Gastroesophageal sphincter (tissue), 4 donors: ENCODE data around the gene ERMN. TPM values are rescaled to one million over a fixed set of nuclear protein-coding genes. Genes with fewer than 3 reads are reported as not detected.

Experiments used
- ATAC-seq: fragments of 150-250 bp; one replicate; pipeline ENCODE4 v1.9.1; 2016; ENCODE audit warnings: mild to moderate bottlenecking, moderate library complexity
- H3K27ac ChIP-seq, 4 donors: fragments of 200-600 bp; sonication (generic) in 3 of 4; 1 replicate in 3 of 4; 2 replicates in 1 of 4; pipeline ENCODE4 v1.5.1; 2016 to 2019
- H3K27me3 ChIP-seq: fragments of 200-600 bp; sonication (generic); one replicate; pipeline ENCODE4 v1.5.1; 2019
- H3K36me3 ChIP-seq, 2 donors: fragments of 200-600 bp; sonication (generic); one replicate each; pipeline ENCODE4 v1.5.1; 2019; ENCODE audit warnings: control low read depth in 1 of 2
- H3K4me1 ChIP-seq, 3 donors: fragments of 200-600 bp; sonication (generic); 1 replicate in 2 of 3; 2 replicates in 1 of 3; pipeline ENCODE4 v1.5.1; 2016 to 2019; ENCODE audit warnings: control low read depth in 2 of 3
- H3K4me3 ChIP-seq, 2 donors: fragments of 200-600 bp; sonication (generic); one replicate each; pipeline ENCODE4 v1.5.1; 2019; ENCODE audit warnings: mild to moderate bottlenecking in 1 of 2, moderate library complexity in 1 of 2
- H3K9me3 ChIP-seq, 3 donors: fragments of 200-600 bp; sonication (generic); one replicate each; pipeline ENCODE4 v1.5.1; 2017 to 2019; ENCODE audit warnings: control low read depth in 2 of 3
- EP300 ChIP-seq: sonication (generic); formaldehyde crosslinking; IDR thresholded peaks from one replicate; pipeline ENCODE4 v1.6.1; 2017; ENCODE audit warnings: antibody characterized with exemption, mild to moderate bottlenecking
- POLR2A ChIP-seq, 2 donors: fragments of 450-650 bp; IDR thresholded peaks; one replicate each; pipeline ENCODE4 v1.6.1; 2017; ENCODE audit warnings: antibody characterized with exemption in 2 of 2, mild to moderate bottlenecking in 2 of 2, moderate library complexity in 1 of 2
- POLR2AphosphoS5 ChIP-seq: sonication (generic); formaldehyde crosslinking; IDR thresholded peaks from one replicate; pipeline ENCODE4 v1.6.1; 2017; ENCODE audit warnings: antibody characterized with exemption
- WGBS, 2 donors: methylation state at CpG; one replicate each; pipeline ENCODE4 v1.1.5; 2018; ENCODE audit warnings: low coverage in 1 of 2; 5-methylcytosine and 5-hydroxymethylcytosine counted together
- total RNA-seq, 4 donors: library from RNA; depleted of rRNA; stranded (reverse); fragments of >200 nt; gene quantifications; one replicate each; pipeline ENCODE4 v1.1.0, GENCODE V29; 2016
- TF ChIP-seq, protein P1 (sequence below), 4 experiments: fragments of 200-600 bp in 2 of 4; fragments of 450-650 bp in 2 of 4; sonication (generic) in 1 of 4; IDR thresholded peaks; one replicate each; pipeline ENCODE4 v1.5.1; 2017 to 2019; ENCODE audit warnings: antibody characterized with exemption in 4 of 4, mild to moderate bottlenecking in 2 of 4, moderate library complexity in 2 of 4

The ERMN gene
- total RNA-seq, 4 donors from 2014 or later, result 0.13 TPM; not detected in 3

DNA sequence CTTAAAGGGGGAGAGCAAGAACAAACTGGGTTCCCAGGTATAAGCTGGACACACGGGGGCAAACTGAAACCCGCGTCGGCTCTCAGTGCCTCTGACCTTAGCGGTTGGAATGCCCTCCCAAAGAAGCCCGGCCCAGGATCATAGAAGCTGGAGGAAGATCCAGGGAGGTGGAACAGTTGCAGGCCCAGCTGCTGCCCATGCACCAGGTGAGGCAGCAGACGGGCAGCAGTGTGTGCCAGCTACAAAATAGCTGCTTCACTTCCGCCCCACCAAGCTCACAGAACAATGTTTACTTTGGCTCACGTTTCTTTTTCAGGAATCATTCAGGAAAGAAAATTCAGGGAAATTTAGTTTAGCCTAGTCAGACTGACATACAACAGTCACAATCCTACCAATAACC is 3.9 kb upstream of the ERMN start:
- Histone ChIP-seq H3K4me3 (no peak overlapping the region), H3K4me1 (no peaks in the 10 kb centered on the region), H3K27ac (no peak overlapping the region), H3K36me3 (no peaks in the 10 kb centered on the region), H3K27me3 (no peaks in the 10 kb centered on the region), H3K9me3 (no peaks in the 10 kb centered on the region)
- no peak for ATAC-seq
- 90 to 92% methylated on average over 8 to 9 of the region's 9 CpGs for WGBS, 2 donors
- TF ChIP-seq, protein P1, sequence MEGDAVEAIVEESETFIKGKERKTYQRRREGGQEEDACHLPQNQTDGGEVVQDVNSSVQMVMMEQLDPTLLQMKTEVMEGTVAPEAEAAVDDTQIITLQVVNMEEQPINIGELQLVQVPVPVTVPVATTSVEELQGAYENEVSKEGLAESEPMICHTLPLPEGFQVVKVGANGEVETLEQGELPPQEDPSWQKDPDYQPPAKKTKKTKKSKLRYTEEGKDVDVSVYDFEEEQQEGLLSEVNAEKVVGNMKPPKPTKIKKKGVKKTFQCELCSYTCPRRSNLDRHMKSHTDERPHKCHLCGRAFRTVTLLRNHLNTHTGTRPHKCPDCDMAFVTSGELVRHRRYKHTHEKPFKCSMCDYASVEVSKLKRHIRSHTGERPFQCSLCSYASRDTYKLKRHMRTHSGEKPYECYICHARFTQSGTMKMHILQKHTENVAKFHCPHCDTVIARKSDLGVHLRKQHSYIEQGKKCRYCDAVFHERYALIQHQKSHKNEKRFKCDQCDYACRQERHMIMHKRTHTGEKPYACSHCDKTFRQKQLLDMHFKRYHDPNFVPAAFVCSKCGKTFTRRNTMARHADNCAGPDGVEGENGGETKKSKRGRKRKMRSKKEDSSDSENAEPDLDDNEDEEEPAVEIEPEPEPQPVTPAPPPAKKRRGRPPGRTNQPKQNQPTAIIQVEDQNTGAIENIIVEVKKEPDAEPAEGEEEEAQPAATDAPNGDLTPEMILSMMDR (IDR thresholded peaks at IDR 0.05), result no peak

DNA sequence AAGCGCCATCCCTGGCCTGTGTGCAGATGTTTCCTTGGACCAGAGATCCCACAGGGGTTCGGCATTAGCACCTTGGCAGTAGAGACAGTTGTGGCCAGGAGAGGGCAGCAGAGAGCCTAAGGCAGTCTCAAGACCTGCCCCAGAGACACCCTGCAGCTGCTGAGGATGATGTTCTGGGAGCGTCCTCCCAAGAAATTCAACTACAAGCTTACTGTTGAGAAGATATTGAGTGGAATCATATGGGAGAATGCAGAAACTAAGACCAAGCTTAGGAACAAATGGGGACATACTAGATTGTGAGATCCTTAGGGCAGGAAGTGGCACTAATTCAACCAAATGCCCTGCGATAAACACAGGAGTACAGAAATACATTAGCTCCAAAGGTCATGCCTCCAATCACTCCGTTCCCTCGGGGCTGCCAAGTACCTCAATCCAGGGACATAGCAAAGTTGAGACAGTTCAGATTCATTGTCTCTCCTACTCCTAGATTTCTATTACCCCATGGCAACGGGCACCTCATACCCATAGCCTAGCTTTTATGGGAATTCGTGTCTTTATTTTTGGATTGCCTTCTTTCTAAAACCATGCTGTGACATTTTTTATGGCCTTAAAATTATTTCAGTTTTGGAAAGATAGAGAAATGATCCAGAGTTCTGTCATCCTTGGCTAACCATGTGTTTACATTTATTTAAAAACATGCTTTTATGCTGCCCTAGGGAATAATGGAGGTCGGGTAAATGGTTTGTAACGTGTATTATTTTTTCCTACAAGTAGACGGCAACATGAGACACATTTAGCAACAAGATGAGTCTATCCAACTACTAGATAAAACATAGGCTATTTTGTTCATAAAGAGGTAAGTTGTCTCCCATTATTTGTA is 2.2 kb upstream of the ERMN start:
- no peaks in the 10 kb centered on the region for H3K9me3 ChIP-seq
- H3K36me3 ChIP-seq, result no peaks in the 10 kb centered on the region
- no peak overlapping the region for H3K4me3 ChIP-seq
- H3K27me3 ChIP-seq, result no peaks in the 10 kb centered on the region
- H3K4me1 ChIP-seq, result no peaks in the 10 kb centered on the region
- no peak overlapping the region for H3K27ac ChIP-seq
- ATAC-seq, result peak; percentile 66
- WGBS, 2 donors, result 27 to 28% methylated on average over 10 to 11 of the region's 11 CpGs
- TF ChIP-seq, protein P1 (IDR thresholded peaks at IDR 0.05), result peak; percentile 56 to 94 (median 59)
- TF ChIP-seq POLR2A (IDR thresholded peaks at IDR 0.05) (no peak), EP300 (no peak), POLR2AphosphoS5 (no peak)

DNA sequence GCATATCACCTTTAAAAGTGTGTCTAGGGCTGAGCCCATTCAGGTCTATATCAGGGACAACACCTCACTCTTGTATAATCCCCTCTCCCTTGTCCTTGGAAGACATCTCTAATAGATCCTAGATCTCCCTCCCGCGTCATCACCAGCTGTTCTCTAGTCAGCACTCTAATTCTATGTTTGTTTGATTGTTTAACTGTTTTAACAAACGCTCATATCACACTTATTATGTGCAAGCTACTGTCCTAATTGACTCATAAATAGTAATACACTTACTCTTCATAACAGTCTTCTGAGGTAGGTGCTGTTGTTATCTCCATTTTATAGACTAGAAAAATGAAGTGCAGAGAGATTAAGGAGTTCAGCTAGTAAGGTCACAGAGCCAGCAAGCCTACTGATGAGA is 1.6 kb upstream of the ERMN start:
- H3K4me1 ChIP-seq, result no peaks in the 10 kb centered on the region
- H3K27ac ChIP-seq, result no peak overlapping the region
- H3K4me3 ChIP-seq, result no peak overlapping the region
- H3K27me3 ChIP-seq, result no peaks in the 10 kb centered on the region
- H3K36me3 ChIP-seq, result no peaks in the 10 kb centered on the region
- ATAC-seq, result no peak
- 80 to 89% methylated on average over 3 of the region's 3 CpGs for WGBS, 2 donors
- TF ChIP-seq POLR2A (IDR thresholded peaks at IDR 0.05) (no peak), EP300 (no peak), POLR2AphosphoS5 (no peak)
- TF ChIP-seq, protein P1 (IDR thresholded peaks at IDR 0.05), result no peak
- H3K9me3 ChIP-seq, result no peaks in the 10 kb centered on the region

DNA sequence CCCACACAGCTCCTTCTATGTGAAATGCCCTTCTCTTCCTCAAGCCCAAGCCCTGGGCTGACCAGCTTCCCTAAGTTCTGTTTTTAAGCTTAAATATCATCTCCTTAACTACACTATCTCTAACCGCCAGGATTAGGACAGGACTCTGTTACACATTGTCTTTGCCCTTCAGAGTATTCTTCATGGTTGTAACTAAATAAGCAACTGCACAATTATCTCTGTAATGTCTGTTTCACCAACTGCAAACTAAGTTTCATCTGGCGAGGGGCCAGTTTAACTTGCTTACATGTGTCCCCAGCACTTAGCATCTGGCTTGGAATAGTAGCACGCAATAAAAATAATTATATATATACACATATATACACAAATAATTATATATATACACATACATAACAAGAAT is 1.1 kb upstream of the ERMN start:
- Histone ChIP-seq H3K36me3 (no peaks in the 10 kb centered on the region), H3K4me1 (no peaks in the 10 kb centered on the region), H3K9me3 (no peaks in the 10 kb centered on the region), H3K4me3 (no peak overlapping the region), H3K27ac (no peak overlapping the region), H3K27me3 (no peaks in the 10 kb centered on the region)
- ATAC-seq, result no peak
- WGBS, 2 donors, result 79 to 88% methylated on average over 3 of the region's 3 CpGs
- TF ChIP-seq, protein P1 (IDR thresholded peaks at IDR 0.05), result no peak
- TF ChIP-seq EP300, result no peak
- TF ChIP-seq POLR2A (IDR thresholded peaks at IDR 0.05), result no peak
- no peak for TF ChIP-seq POLR2AphosphoS5

DNA sequence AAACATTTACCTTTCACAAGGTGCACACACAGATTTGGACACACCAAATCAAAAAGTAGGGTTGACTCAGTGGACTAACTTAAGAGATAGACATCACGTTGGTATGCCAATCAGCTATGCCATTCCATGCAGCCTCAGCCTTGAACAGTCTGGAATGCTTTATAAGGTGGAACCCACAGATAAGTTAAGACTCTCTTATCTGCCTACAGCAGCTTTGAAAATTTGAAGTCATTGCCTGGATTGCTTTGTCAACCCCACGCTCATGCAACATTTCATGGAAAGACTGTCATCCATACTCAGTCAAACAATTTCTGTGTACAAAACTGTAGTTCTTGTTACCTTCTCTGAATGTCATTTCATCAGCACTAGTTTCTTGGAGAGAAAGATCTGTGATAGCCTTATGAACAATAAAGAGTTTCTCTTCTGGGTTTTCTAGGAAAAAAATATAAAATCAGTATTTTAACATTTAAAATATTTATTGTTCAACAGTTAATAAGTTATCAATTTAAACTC is 1.2 kb downstream of the ERMN start:
- TF ChIP-seq EP300 (no peak), POLR2AphosphoS5 (no peak), POLR2A (IDR thresholded peaks at IDR 0.05) (no peak)
- TF ChIP-seq, protein P1 (IDR thresholded peaks at IDR 0.05), result no peak
- H3K4me3 ChIP-seq, result no peak overlapping the region
- H3K9me3 ChIP-seq, result no peaks in the 10 kb centered on the region
- H3K27ac ChIP-seq, result no peak overlapping the region
- no peaks in the 10 kb centered on the region for H3K4me1 ChIP-seq
- WGBS, 2 donors, result 72 to 83% methylated on average over 2 of the region's 2 CpGs
- H3K36me3 ChIP-seq, result no peaks in the 10 kb centered on the region
- no peaks in the 10 kb centered on the region for H3K27me3 ChIP-seq
- no peak for ATAC-seq
